Thyroid gland (tissue), 4 donors: Measurements from ENCODE around the gene FAM193A.

Experiments used
- CTCF ChIP-seq, 6 experiments: fragments of 200-600 bp in 3 of 6; fragments of 450-650 bp in 3 of 6; sonication (generic) in 3 of 6; IDR thresholded peaks; one replicate each; pipeline ENCODE4 v1.5.1; 2016 to 2019; ENCODE audit warnings: antibody characterized with exemption in 6 of 6, mild to moderate bottlenecking in 2 of 6, inconsistent platforms in 1 of 6, moderate library complexity in 1 of 6
- POLR2A ChIP-seq, 2 donors: fragments of 450-650 bp; IDR thresholded peaks; one replicate each; pipeline ENCODE4 v1.6.1; 2017; ENCODE audit warnings: antibody characterized with exemption in 2 of 2, mild to moderate bottlenecking in 2 of 2, moderate library complexity in 1 of 2

GRCh38 chr4:2671267-2671895 lies 134.9 kb downstream of the FAM193A start:
- no peak for TF ChIP-seq CTCF (IDR thresholded peaks at IDR 0.05)
- TF ChIP-seq POLR2A (IDR thresholded peaks at IDR 0.05) = no peak
